ENCODE results near the gene GRIN1.
A peak's percentile ranks its signal among the peaks of the same experiment; 100 is the strongest.
"Not testable (repeated sequence)": the region's sequence is repeated elsewhere in the genome, so short reads cannot be mapped to it uniquely, and the experiment has no call there.

GRIN1 gene

GRCh38 chr9:137115394-137116026 lies 23.4 kb upstream of the GRIN1 start:
- TF ChIP-seq GATA1 (IDR thresholded peaks at IDR 0.05; ENCODE audit: low read depth, low read length) (no peak), POLR2A (IDR thresholded peaks at IDR 0.05; ENCODE audit: low read length) (no peak)
- DNase-seq: no peak

GRCh38 chr9:137116027-137116507 lies 22.9 kb upstream of the GRIN1 start:
- no peak for DNase-seq
- no peak for TF ChIP-seq POLR2A (IDR thresholded peaks at IDR 0.05; ENCODE audit: low read length)
- TF ChIP-seq GATA1 (IDR thresholded peaks at IDR 0.05; ENCODE audit: low read depth, low read length): no peak

- no peak for DNase-seq
- no peak for TF ChIP-seq POLR2A (IDR thresholded peaks at IDR 0.05; ENCODE audit: low read length)
- TF ChIP-seq GATA1 (IDR thresholded peaks at IDR 0.05; ENCODE audit: low read depth, low read length): no peak
Observed at GRCh38 chr9:137116728-137117127, 22.2 kb upstream of the GRIN1 start.

DNA sequence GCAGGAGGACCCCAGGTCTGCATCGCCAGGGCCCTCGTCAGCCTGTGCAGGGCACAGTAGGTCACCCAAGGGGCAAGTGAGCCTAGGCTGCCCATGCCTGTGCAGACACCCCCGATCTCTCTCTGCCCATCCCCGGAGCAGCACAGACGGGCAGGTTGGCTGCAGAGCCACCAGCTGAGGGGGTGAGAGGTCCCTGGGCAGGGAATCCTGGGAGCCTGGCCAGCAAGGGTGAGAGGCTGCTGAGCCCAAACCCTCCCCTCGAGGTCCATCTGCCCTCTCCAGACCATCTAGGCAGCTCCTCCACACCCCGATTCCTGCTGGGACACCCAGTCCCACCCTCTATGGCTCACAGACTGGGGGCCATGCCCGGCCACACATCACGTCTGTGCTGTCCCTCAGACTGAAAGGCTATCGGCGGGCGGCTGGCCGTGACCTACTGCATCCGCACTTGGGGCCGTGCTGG lies 21.7 kb upstream of the GRIN1 start:
- DNase-seq: no peak

DNA sequence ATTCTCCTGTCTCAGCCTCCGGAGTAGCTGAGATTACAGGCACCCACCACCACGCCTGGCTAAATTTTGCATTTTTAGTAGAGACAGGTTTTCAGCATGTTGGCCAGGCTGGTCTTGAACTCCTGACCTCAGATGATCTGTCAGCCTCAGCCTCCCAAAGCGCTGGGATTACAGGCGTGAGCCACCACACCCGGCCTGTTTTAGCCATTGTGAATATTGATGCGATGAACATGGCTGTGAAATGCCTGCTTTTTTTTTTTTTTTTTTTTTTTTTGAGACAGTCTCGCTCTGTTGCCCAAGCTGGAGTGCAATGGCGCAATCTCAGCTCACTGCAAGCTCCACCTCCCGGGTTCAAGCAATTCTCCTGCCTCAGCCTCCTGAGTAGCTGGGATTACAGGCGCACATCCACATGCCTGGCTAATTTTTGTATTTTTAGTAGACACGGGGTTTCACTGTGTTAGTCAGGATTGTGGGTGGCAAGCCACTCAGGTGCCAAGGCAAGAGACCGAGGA lies 20.8 kb upstream of the GRIN1 start:
- not testable (repeated sequence) for DNase-seq

More for the DNA sequence above, 21.7 kb upstream of the GRIN1 start:
- TF ChIP-seq GATA1 (IDR thresholded peaks at IDR 0.05; ENCODE audit: low read depth, low read length): no peak
- no peak for TF ChIP-seq POLR2A (IDR thresholded peaks at IDR 0.05; ENCODE audit: low read length)

DNA sequence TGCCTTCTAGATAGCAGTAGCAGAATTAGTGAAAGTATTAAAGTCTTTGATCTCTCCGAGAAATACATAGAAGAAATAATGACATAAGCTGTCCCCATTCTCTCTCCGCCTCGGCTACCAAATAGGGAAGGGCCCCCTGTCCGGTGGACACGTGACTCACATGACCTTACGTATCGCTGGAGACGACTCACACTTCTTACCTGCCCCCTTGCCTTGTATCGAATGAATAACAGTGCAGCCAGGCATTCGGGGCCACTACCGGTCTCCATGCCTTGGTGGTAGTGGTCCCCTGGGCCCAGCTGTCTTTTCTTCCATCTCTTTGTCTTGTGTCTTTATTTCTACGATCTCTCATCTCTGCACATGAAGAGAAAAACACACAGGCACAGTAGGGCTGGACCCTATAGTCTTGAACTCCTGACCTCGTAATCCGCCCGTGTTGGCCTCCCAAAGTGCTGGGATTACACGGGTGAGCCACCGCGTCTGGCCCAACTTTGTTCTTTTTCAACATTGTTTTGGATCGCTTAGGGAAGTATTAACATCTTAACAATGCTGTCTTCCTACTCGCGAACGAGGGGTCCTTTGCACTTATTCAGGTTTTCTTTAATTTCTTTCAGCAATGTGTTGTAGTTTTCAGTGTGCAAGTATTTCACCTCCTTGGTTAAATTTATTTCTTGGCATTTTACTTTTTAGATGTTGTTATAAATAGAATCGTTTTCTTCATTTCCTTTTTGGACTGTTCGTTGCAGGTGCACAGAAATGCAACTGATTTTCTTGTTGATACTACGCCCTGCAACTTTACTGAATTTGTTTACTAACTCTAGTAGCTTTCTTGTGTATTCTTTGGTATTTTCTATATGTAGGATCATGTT lies 16.8 kb upstream of the GRIN1 start:
- not testable (repeated sequence) for DNase-seq

- DNase-seq: not testable (repeated sequence)
Observed at GRCh38 chr9:137122796-137123467, 16.0 kb upstream of the GRIN1 start.

- TF ChIP-seq GATA1 (IDR thresholded peaks at IDR 0.05; ENCODE audit: low read depth, low read length) (no peak), POLR2A (IDR thresholded peaks at IDR 0.05; ENCODE audit: low read length) (no peak)
- DNase-seq: no peak
Observed at GRCh38 chr9:137123468-137123837, 15.5 kb upstream of the GRIN1 start.

DNA sequence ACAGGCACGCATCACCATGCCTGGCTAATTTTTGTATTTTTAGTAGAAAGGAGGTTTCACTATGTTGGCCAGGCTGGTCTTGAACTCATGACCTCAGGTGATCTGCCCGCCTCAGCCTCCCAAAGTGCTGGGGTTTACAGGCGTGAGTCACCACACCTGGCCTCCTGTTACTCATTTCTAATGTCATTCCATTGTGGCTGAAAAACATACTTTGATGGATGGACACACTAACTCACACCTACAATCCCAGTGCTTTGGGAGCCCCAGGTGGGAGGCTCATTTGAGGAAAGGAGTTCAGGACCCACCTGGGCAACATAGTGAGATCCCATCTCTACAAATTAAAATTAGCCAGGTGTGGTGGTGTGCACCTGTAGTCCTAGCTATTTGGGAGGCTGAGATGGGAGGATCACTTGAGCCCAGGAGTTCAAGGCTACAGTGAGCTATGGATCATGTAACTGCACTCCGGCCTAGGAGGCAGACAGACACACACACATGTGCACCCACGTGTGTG lies 14.9 kb upstream of the GRIN1 start:
- DNase-seq: not testable (repeated sequence)

DNA sequence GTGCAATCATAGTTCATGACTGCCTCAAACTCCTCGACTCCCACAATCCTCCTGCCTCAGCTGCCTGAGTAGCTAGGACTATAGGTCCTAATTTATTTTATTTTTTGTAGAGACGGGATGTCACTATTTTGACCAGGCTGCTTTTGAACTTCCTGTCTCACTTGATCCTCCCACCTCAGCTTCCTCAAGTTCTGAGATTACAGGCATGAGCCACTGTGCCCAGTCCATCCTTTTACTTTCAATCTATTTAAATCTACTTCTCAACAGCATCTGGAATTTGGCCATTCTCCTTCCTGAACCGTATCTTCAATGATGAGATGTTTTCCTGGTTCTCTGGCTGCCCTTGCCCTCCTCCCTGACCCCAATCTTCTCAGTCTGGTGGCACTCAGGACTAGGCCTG lies 12.2 kb upstream of the GRIN1 start:
- no peak for TF ChIP-seq GATA1 (IDR thresholded peaks at IDR 0.05; ENCODE audit: low read depth, low read length)
- no peak for TF ChIP-seq POLR2A (IDR thresholded peaks at IDR 0.05; ENCODE audit: low read length)
- no peak for DNase-seq

GRCh38 chr9:137127301-137128157 lies 11.4 kb upstream of the GRIN1 start:
- DNase-seq: peak; percentile 80 to 90
- TF ChIP-seq GATA1 (IDR thresholded peaks at IDR 0.05; ENCODE audit: low read depth, low read length) (no peak), POLR2A (IDR thresholded peaks at IDR 0.05; ENCODE audit: low read length) (peak; percentile 74)

- DNase-seq: peak in 1 of 2 experiments; percentile 64
- TF ChIP-seq POLR2A (IDR thresholded peaks at IDR 0.05; ENCODE audit: low read length) (peak; percentile 29), GATA1 (IDR thresholded peaks at IDR 0.05; ENCODE audit: low read depth, low read length) (no peak)
Observed at GRCh38 chr9:137128158-137128861, 10.6 kb upstream of the GRIN1 start.

- TF ChIP-seq POLR2A (IDR thresholded peaks at IDR 0.05; ENCODE audit: low read length) (no peak), GATA1 (IDR thresholded peaks at IDR 0.05; ENCODE audit: low read depth, low read length) (no peak)
Observed at GRCh38 chr9:137128862-137129455, 10.0 kb upstream of the GRIN1 start.

More at GRCh38 chr9:137128862-137129455, 10.0 kb upstream of the GRIN1 start:
- DNase-seq: peak; percentile 67 to 71
